OCI-LY7 (cell line): ENCODE results near the gene SYNGR3.

Source experiments
- EZH2phosphoT487 ChIP-seq: fragments of 200-600 bp; sonication (generic); IDR thresholded peaks from 2 replicates; pipeline ENCODE4 v1.6.1; 2018; ENCODE audit warnings: low read depth, borderline replicate concordance, mild to moderate bottlenecking, mixed run types, antibody characterized with exemption, low read length, moderate library complexity, mixed read lengths
- TF ChIP-seq, protein P1 (sequence below): fragments of 200-600 bp; sonication (generic); conservative IDR thresholded peaks from 2 replicates; pipeline ENCODE4 v1.5.1; 2014; ENCODE audit warnings: mild to moderate bottlenecking, antibody characterized with exemption, low read length, moderate library complexity, mixed read lengths

- no peak for TF ChIP-seq EZH2phosphoT487
- TF ChIP-seq, protein P1, sequence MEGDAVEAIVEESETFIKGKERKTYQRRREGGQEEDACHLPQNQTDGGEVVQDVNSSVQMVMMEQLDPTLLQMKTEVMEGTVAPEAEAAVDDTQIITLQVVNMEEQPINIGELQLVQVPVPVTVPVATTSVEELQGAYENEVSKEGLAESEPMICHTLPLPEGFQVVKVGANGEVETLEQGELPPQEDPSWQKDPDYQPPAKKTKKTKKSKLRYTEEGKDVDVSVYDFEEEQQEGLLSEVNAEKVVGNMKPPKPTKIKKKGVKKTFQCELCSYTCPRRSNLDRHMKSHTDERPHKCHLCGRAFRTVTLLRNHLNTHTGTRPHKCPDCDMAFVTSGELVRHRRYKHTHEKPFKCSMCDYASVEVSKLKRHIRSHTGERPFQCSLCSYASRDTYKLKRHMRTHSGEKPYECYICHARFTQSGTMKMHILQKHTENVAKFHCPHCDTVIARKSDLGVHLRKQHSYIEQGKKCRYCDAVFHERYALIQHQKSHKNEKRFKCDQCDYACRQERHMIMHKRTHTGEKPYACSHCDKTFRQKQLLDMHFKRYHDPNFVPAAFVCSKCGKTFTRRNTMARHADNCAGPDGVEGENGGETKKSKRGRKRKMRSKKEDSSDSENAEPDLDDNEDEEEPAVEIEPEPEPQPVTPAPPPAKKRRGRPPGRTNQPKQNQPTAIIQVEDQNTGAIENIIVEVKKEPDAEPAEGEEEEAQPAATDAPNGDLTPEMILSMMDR, result no peak
These were observed 23.8 kb downstream of the SYNGR3 start for GRCh38 chr16:2013527-2013926.
